GM21423 (cell line): ENCODE results near the gene FBXO22.
"Not testable (repeated sequence)": the region's sequence is repeated elsewhere in the genome, so short reads cannot be mapped to it uniquely, and the experiment has no call there.

Experiments
- ATAC-seq: cut with Tn5 transposase; IDR thresholded peaks from one replicate; pipeline ENCODE4 v1.9.1; 2021; ENCODE audit warnings: mild to moderate bottlenecking, moderate library complexity; ENCODE audit not compliant: unreplicated experiment

Gene FBXO22

DNA sequence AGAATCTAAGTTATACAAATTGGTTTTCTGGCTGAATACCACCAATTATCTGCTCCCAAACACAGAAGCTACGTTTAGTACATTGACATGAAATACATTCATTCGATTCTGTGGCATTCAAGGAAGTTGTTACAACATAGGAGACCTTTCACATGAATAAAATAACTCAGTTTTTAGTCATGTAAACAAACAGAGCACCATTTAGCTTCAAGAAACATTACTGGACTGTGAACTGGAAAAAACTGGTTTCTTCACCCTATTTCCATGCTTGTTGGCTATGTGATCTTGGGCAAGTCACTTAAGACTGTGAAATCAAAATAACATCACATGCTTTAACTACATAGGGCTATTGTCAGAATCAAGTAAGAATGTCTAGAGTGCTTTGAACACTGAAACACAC, 62.4 kb downstream of the FBXO22 start:
- no peak for ATAC-seq

DNA sequence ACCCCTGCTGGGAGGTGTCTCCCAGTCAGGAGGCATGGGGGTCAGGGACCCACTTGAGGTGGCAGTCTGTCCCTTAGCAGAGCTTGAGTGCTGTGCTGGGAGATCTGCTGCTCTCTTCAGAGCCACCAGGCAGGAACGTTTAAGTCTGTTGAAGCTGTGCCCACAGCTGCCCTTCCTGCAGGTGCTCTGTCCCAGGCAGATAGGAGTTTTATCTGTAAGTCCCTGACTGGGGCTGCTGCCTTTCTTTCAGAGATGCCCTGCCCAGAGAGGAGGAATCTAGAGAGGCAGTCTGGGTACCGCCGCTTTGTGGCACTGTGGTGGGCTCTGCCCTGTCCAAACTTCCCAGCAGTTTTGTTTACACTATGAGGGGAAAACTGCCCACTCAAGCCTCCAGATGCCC, 73.1 kb downstream of the FBXO22 start:
- ATAC-seq = not testable (repeated sequence)

DNA sequence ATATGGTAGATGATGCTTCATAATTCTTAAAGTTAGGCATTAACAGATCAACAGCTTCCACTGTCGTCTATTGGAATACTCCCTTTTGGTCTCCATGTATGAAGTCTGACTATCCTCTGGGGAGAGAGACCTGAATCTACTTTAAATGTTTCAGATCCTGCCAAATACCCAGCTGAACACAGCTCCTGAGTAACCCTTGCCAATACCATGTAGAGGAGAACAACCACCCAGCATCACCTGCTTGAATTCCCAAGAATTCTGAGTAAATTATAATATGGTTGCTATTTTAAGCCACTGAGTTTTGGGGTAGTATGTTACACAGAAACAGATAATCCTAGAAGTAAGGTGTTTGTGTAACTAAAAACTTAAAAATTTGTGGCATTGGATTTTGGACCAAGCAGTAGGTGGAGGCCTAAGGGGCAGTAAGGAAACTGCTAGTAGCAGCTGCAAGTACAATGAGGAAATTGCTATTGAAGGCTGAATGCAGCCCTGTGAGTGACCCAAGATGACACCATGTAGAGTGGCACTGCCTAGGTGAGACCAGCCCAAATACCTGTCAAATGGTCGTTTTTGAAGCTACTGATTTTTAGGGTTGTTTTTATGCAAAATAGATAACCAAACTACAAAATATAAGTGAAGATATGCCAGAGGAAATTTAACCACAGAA, 77.6 kb downstream of the FBXO22 start:
- no peak for ATAC-seq

DNA sequence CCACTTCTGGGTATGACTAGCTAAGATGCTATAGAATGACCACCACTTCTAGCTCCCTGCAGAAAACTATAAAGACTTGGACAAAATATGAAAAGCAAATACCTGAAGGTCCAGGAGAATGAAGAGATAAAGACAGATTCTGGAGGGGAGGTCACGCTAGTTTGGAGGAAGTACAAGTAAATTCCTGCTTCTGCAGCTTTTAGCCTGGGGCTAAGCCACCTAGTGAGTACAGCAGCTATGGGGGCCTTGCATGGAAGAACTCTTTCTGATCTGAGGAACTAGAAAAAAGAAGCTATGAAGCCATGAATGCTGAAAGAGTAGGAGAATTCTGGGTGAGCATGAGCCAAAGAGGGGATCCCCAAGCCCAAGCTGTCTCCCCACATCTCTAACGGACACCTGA, 78.8 kb downstream of the FBXO22 start:
- ATAC-seq = no peak

- ATAC-seq = not testable (repeated sequence)
These were observed 81.0 kb downstream of the FBXO22 start for GRCh38 chr15:75984706-75985105.

DNA sequence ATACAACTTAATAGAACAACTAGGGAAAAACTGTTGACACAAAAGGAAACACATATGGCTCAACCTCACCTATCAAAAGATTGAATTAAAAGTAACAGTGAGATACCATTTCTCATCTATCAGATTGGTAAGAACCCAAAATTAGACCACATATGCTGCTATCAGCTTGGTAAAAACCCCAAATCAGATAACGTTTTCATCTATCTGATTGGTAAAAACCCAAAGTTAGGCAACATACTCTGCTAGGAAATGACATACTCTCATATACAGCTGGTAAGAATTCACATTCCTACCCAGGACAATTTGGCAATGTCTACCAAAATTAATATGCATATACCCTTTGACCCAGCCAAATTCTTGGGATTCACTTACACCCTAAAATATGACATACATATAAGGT, 82.3 kb downstream of the FBXO22 start:
- ATAC-seq = no peak

DNA sequence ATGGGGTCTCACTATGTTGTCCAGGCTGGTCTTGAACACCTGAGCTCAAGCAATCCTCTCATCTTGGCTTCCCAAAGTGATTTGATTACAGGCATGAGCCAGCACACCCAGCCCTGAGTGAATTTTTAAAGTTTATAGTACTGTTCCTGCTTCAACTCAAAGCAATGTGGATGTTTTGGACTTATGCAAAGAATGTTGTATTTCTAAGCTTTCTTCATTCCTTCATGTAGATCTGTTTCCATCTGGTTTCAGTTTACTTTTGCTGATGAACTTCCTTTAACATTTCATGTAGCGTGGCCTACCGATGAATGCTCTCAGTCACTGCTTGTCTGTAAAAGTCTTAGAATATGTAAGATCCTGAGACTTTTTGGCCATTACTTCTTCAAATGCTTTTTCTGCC, 85.4 kb downstream of the FBXO22 start:
- no peak for ATAC-seq

DNA sequence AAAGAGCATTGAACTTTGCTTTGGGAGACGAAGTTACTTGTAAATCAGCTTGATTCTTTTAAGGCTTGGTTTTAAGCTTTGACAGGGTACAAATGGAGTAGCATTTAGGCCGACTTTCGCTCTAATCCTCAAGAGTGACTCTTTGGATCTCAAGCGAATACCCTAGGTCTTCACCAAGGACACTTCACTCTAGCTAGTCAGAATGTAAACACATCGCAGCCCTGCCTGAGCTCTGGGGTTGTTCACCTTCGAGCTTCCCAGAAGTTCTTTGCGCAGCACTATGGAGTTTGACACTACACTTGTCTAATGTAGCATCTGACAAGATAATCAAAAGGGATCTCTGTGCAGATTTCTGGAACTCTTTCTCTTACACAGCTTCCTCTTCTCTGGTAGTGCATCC, 86.2 kb downstream of the FBXO22 start:
- no peak for ATAC-seq
